HG02571 (cell line): ENCODE measurements around the gene SPHKAP.
"Not testable (repeated sequence)": the region's sequence is repeated elsewhere in the genome, so short reads cannot be mapped to it uniquely, and the experiment has no call there.

Experiments
- ATAC-seq: cut with Tn5 transposase; IDR thresholded peaks from one replicate; pipeline ENCODE4 v1.9.1; 2021; ENCODE audit warnings: mild to moderate bottlenecking, moderate library complexity; ENCODE audit not compliant: unreplicated experiment

Gene SPHKAP

DNA sequence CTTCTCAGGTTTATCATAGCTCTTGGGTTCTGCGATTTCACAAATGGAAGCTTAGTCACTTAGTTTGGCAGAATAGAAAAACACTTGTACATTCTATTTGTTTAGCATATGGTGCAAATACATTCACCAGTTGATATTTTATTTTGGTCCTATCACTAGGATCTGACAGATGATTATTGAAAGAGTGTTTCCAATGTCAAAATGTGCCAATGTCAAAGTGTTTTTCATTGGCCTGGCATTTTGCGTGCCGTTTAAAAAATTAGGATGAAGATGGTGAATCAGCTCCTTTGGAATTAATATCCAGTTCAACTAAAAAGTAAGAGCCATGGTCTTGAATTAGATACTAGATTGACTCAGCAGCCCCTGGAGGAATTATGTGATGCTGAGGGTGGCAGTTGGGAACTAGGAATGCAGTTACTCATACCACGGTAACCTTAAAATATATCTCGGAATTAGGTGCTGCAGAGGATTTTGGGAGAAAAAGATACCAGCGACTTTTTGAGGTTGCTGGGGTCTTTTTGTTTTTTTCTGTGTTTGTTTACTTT lies 87.0 kb downstream of the SPHKAP start:
- no peak for ATAC-seq

GRCh38 chr2:228092056-228092455 lies 89.4 kb downstream of the SPHKAP start:
- no peak for ATAC-seq

DNA sequence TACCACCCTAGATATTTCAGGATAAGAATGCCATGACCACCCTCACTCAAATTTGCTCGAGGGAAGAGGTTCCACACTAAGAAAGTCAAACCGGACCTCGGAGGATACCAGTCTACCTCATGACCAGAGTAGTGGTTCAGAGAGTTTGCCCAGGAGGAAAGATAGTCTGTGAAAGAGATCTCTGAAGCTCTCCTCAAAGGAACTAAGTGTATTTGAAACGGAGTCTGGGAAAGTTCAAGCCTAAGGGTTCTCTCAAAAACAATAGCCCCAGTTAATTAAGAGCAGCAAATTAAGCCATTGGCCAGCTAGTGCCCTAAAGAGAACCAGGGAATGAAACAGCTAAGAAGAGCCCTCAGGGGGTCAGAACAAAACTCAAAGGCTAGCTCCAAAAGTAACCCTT lies 94.9 kb downstream of the SPHKAP start:
- no peak for ATAC-seq

GRCh38 chr2:228084717-228085116 lies 96.8 kb downstream of the SPHKAP start:
- no peak for ATAC-seq

DNA sequence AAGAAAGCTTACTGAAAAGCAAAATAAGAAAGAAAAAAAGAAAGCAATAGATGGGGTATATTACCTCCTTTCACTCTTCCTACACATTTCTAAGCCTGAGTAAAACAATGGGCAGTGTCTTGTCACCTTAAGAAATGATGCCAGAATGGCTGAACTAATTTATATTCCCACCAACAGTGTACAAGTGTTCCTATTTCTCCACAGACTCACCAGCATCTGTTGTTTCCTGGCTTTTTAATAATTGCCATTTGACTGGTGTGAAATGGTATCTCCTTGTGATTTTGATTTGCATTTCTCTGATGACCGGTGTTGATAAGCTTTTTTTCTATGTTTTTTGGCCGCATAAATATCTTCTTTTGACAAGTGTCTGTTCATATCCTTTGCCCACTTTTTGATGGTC lies 98.4 kb downstream of the SPHKAP start:
- no peak for ATAC-seq

DNA sequence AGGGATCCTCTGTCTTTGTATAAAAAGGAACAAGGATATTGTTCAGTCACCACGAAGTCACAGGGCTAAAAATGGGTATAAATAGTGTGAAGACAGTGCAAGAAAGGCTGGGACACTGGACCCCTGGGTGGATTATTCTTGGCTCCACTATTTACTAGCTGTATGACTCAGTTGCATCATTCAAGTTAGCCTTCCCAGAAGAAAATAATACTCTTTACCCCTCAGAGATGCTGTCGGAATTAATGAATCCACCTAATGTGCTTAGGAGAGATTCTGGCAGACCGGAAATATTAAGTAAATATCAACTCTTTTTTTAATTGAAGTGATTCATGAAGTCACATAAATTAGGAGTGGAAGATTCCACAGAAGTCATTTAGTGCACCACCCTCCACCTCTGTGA lies 98.9 kb downstream of the SPHKAP start:
- no peak for ATAC-seq

- ATAC-seq: no peak
These were observed 102.3 kb downstream of the SPHKAP start for GRCh38 chr2:228079194-228079593.

- ATAC-seq: not testable (repeated sequence)
These were observed 104.8 kb downstream of the SPHKAP start for GRCh38 chr2:228076695-228077094.

GRCh38 chr2:228072669-228073068 lies 108.8 kb downstream of the SPHKAP start:
- no peak for ATAC-seq

DNA sequence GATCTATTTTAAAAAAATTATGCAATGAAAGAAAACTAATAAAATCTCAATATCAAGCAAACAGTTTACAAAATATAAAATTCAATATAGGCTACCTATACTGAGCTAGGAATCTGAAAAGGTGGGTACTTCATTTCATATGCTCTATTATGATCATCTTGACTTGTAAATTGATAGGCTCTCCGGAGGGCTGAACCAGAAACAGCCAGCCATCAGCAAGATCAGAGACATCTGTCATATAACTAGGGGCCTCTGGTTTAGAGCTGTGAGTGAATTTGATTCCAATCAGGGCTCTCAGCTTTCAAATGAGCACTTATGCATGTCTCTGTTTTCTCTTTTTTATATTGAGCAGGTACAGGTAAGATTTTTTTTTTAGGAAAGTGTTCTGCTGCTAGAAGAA lies 114.2 kb downstream of the SPHKAP start:
- ATAC-seq: no peak

GRCh38 chr2:228066126-228066798 lies 115.2 kb downstream of the SPHKAP start:
- no peak for ATAC-seq

DNA sequence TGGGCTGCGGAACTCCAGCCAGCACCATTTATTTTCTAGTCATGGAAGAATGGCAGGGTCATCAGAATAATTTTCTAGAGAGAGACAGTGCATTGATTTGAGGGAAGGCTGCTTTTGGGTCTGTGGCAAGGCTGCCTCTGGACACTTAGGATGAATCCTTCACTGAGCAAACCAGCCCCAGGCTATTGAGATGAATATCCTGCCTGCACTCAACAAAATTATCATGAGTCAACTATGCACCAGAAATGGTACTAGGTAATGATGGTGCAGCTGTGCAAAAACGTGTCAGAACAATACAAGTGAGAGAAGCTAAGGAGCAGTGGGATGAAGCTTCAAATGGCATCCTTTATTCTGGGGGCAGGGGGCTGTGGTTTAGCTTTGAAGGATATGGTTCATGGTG lies 115.8 kb downstream of the SPHKAP start:
- ATAC-seq: no peak

DNA sequence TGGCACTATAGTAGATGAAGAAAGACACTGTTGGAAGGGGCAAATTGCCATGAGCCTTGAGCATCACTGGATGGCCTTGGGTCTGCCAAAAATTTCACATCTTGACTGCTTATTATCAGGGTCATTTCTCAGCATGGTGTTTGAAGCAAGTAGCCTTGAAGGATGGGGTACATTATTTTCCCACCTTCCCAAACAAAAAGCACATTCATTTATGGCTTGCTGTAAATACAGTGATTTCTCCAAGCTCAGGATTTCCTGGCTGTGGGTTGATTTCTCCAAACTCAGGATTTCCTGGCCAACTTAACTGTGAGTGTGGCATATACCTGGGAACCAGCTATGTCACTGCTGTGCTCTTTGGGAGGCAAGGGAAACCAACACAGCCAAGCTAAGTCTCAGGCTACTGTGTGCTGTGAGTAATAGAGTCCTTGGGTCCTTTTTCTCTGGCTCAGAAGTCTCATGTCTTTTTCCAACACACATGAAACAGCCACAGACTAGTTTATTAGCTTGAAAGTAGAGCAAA lies 116.6 kb downstream of the SPHKAP start:
- ATAC-seq: no peak

DNA sequence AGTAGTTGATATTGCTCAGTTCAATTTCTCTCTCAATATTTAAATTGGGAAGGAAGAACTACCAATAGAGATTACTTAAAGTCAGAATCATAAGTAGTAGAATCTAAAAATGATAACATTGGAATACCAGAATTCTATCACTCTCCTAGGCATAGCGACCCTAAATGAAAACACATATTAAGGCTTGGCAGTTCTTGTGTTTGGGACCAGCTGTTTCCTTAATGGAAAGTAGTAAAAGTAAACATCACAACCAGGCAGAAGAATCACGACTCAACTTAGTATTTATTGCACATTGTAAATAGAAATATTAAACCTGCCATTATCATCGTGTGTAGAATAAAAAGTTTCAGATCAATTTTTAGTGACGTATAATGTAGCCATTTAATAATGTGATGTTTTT lies 117.5 kb downstream of the SPHKAP start:
- no peak for ATAC-seq

- no peak for ATAC-seq
These were observed 117.9 kb downstream of the SPHKAP start for GRCh38 chr2:228063558-228063957.

DNA sequence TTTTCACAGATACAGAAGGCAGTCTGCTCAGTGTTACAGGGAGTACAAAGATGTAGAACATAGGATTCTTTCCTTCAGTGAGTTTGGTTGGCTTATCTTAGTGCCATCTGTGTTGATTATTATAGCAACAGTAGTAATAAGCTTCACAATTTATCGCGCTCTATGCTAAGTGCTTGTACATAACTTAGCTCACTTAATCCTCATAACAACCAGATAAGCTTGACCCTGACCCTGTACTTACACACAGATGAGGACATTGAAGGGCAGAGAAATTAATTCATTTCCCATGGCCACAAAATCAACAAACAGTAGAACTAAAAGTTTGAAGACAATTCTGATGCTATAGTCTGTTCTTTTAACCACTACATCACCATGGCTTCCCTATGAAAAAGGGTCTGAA lies 121.8 kb downstream of the SPHKAP start:
- no peak for ATAC-seq

DNA sequence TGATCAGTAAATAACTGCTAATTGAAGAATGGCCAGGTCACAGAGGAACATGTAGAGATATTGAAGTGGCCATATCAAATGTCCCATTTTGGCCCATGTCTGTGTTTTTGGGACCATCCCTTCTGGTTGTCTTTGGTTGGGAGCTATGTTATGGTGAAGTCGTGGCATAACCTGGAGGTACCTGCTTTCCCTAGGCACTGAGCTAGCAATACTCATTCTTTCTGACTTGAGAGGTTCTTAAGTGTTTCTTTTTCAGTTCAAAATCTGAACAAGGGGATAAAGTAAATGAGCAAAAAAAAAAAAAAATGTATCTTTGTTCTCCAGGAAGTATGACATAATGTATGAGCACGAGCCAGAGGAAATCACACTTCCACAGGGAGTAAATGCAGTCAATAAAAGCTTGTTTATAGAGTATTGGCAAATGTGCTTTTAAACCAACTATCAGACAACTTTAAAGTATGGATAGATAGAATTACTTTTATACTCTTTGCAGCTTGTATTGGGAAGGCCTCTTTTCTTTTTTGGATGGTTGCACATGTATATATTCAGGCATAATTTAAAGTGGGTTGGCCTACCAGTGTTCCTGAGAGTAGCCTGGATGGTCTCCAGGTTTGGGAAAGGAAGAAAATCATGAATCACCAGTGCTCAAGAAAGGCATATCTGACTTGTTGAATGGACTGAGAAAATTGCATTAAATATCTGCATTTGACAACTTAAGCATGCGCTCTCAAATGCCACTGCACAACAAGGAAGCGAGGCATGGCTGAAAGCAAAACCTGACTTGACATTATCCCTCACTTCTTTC lies 125.0 kb downstream of the SPHKAP start:
- ATAC-seq: no peak

DNA sequence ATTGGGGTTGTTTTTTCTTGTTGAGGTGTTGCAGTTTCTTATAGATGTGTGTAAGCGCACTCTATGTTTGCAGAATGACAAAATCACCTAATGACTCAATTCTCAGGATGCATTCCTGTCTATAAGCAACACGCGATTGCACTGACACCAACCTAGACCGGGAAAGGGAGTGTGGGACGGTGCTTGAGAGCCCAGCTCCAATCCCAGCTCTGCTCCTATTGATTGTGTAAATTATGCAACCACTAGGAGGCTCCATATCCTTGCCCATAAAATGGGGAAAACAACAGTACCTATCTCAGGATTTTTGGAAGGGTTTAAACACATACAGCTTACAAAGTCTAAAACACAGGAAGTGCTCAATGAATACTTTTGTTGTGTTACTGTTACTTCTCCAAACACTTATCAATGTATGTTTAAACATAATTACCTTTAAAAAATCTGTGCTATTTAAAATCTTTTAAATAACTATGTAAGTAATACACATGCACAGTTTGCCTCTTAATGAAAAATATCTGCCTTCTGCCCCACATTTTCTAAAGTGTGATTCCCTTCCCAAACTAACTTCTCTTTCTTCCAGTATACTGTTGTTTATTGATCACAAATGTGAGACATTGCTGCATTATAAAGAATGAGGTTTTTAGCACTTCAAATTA lies 132.5 kb downstream of the SPHKAP start:
- no peak for ATAC-seq

DNA sequence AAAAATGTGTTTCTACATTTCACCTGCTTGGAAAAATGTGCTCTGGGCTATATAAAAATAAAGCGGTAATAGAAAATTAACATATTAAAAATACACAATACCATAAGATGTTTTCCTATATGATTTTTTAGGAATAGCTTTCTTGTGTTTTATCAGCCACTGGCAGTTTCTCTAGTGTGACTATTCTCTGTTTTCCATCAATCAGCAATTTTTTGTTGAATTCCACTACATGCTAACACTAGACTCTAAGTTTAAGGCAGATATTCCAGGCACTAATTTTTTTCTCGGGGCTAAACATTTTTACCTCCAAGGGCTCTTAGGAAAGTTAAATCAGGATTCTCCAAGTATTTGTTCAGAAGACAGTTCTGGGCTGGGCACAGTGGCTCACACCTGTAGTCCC lies 140.5 kb downstream of the SPHKAP start:
- no peak for ATAC-seq

DNA sequence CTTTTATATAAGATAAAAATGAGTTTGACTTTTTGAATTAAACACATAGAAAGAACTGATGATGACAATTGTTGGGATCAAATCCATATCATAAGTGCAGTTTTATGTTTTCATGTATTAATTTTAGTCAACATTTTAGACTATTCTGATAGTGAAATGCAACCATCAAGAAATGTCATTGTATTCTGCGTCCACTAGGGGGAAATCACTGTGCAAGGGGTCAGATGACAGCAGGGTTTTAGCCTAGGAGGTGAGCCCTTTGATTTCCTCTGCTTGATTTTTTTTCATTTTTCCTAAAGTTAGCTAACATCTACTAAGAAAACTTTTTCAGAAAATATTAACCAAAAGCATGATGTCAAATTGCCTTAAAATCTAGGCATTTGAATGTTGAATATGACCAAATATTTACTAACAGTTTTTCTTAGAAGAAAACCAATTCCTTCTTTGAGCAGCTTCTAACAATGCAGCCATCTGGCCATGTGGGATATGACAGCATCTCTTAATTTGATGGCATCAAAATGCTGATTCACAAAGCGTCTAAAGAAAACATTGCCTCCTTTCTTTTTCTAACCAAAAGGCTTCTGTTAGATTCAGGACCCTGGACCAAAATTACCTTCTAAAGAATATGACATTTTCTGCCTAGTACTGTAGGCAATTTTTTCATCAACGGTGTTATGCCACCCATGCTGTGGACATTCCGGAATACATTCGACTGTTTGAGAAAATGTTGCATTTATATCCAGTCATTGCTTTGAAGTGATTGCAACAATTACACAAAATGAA lies 141.5 kb downstream of the SPHKAP start:
- ATAC-seq: no peak

GRCh38 chr2:228038967-228039366 lies 142.5 kb downstream of the SPHKAP start:
- no peak for ATAC-seq
